Measurements from ENCODE around the gene ADCY3. TPM values are rescaled to one million over a fixed set of nuclear protein-coding genes. Genes with fewer than 3 reads are reported as not detected.

ADCY3 gene
- total and polyA plus RNA-seq, 10 of the 15 experiments (the other 5 are each of a cell fraction or from before 2014, with no cell fraction given) = 2.8 to 102 (median 50.4) TPM

DNA sequence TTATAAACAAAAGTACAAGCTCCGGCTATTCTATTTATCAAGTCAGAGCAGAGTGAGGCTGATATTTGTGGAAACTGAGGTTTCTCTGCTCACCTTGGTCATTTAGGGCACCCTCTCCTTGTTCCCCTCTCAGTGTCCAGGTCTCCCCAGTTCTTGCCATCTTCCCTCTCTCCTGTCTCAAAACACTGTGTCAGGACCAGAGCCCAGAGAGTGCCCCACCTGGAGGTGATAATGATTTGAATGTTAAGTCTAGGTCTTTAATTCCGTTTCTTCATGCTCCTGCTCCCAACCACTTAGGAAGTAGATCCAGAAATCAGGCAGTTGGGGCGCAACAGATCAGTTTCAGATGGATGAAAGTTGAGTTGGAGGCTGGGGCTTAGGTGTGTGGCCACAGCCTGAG is 9.2 kb upstream of the ADCY3 start (continued):
- TF ChIP-seq PAX5 (IDR thresholded peaks at IDR 0.05; ENCODE audit: borderline replicate concordance, low read depth, low read length) (no peak), CHD1 (IDR thresholded peaks at IDR 0.05; ENCODE audit: low read depth, low read length) (no peak)
- TF ChIP-seq, protein P1, sequence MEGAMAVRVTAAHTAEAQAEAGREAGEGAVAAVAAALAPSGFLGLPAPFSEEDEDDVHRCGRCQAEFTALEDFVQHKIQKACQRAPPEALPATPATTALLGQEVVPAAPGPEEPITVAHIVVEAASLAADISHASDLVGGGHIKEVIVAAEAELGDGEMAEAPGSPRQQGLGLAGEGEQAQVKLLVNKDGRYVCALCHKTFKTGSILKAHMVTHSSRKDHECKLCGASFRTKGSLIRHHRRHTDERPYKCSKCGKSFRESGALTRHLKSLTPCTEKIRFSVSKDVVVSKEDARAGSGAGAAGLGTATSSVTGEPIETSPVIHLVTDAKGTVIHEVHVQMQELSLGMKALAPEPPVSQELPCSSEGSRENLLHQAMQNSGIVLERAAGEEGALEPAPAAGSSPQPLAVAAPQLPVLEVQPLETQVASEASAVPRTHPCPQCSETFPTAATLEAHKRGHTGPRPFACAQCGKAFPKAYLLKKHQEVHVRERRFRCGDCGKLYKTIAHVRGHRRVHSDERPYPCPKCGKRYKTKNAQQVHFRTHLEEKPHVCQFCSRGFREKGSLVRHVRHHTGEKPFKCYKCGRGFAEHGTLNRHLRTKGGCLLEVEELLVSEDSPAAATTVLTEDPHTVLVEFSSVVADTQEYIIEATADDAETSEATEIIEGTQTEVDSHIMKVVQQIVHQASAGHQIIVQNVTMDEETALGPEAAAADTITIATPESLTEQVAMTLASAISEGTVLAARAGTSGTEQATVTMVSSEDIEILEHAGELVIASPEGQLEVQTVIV (IDR thresholded peaks at IDR 0.05; ENCODE audit: borderline replicate concordance, partially characterized antibody) = no peak
- TF ChIP-seq, protein P2, sequence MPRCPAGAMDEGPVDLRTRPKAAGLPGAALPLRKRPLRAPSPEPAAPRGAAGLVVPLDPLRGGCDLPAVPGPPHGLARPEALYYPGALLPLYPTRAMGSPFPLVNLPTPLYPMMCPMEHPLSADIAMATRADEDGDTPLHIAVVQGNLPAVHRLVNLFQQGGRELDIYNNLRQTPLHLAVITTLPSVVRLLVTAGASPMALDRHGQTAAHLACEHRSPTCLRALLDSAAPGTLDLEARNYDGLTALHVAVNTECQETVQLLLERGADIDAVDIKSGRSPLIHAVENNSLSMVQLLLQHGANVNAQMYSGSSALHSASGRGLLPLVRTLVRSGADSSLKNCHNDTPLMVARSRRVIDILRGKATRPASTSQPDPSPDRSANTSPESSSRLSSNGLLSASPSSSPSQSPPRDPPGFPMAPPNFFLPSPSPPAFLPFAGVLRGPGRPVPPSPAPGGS (IDR thresholded peaks at IDR 0.05; ENCODE audit: borderline replicate concordance, insufficient read depth, low read depth, low read length, poor library complexity, severe bottlenecking) = no peak

DNA sequence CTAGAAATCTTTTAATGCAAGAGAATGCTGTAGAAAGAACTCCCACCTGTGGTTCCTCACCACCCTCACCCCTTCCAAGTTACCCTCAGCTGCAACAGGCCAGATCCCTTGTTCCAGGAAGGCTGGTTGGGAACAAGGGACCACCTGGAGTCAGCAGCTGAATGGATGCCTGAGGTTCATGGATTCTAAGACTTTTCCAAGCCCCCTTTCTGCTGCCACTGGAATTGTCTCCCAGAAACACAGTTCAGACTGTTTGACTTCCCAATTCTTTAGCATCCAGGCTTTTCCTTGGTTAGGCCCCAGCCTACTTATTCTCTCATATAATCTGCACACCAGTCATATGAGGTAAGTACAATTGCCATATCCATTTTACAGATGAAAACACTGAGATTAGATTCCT is 8.0 kb upstream of the ADCY3 start:
- Histone ChIP-seq H3K9me3 (replicated peaks; ENCODE audit: control insufficient read depth, insufficient read depth, low read length) (no peaks in the 10 kb centered on the region), H3K4me3 (no peak overlapping the region), H3K4me1 (ENCODE audit: control insufficient read depth, insufficient read depth, low read length) (peaks cover 25% of the 10 kb centered on the region), H3K9ac (ENCODE audit: control insufficient read depth, insufficient read depth, low read length) (no peak overlapping the region), H3K79me2 (ENCODE audit: control insufficient read depth, insufficient read depth, low read length) (no peaks in the 10 kb centered on the region), H3K4me2 (ENCODE audit: control insufficient read depth, insufficient read depth) (no peak overlapping the region), H3K27me3 (replicated peaks in 1 of 2; ENCODE audit: control insufficient read depth in 2 of 2, insufficient read depth in 2 of 2, low read length in 1 of 2) (no peaks in the 10 kb centered on the region), H3K27ac (ENCODE audit: control insufficient read depth, insufficient read depth) (no peak overlapping the region), H2AFZ (ENCODE audit: control insufficient read depth, low read depth, low read length) (no peak overlapping the region), H4K20me1 (ENCODE audit: control insufficient read depth, insufficient read depth) (no peaks in the 10 kb centered on the region), H3K36me3 (ENCODE audit: control insufficient read depth in 2 of 2, insufficient read depth in 2 of 2, low read length in 1 of 2) (no peaks in the 10 kb centered on the region)
- SMC1A ChIA-PET (ENCODE audit: uncharacterized antibody, unreplicated experiment) = no interaction called here
- in situ Hi-C loops (cut with MboI) (no loop called here), intact Hi-C loops (cut with micrococcal nuclease; ENCODE audit: unreplicated experiment) (no loop called here)
- no TSS peak for BruUV-seq (replicated peaks)
- RAD21 ChIA-PET (ENCODE audit: unreplicated experiment) = no interaction called here
- DNase-seq (ENCODE audit: low read depth, low spot score) (no peak), FAIRE-seq (no peak), ATAC-seq (no peak)
- POLR2A ChIA-PET = no interaction called here
- CTCF ChIA-PET = no interaction called here
- no peak for TF ChIP-seq BRCA1 (IDR thresholded peaks at IDR 0.05; ENCODE audit: low read depth, low read length)
- no peak for TF ChIP-seq ZNF384 (IDR thresholded peaks at IDR 0.05; ENCODE audit: borderline replicate concordance, low read depth, low read length)
- TF ChIP-seq, protein P3, sequence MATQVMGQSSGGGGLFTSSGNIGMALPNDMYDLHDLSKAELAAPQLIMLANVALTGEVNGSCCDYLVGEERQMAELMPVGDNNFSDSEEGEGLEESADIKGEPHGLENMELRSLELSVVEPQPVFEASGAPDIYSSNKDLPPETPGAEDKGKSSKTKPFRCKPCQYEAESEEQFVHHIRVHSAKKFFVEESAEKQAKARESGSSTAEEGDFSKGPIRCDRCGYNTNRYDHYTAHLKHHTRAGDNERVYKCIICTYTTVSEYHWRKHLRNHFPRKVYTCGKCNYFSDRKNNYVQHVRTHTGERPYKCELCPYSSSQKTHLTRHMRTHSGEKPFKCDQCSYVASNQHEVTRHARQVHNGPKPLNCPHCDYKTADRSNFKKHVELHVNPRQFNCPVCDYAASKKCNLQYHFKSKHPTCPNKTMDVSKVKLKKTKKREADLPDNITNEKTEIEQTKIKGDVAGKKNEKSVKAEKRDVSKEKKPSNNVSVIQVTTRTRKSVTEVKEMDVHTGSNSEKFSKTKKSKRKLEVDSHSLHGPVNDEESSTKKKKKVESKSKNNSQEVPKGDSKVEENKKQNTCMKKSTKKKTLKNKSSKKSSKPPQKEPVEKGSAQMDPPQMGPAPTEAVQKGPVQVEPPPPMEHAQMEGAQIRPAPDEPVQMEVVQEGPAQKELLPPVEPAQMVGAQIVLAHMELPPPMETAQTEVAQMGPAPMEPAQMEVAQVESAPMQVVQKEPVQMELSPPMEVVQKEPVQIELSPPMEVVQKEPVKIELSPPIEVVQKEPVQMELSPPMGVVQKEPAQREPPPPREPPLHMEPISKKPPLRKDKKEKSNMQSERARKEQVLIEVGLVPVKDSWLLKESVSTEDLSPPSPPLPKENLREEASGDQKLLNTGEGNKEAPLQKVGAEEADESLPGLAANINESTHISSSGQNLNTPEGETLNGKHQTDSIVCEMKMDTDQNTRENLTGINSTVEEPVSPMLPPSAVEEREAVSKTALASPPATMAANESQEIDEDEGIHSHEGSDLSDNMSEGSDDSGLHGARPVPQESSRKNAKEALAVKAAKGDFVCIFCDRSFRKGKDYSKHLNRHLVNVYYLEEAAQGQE (IDR thresholded peaks at IDR 0.05; ENCODE audit: low read depth, low read length) = no peak
- TF ChIP-seq IKZF1 (conservative IDR thresholded peaks at IDR 0.05) = no peak
- no peak for TF ChIP-seq EED (IDR thresholded peaks at IDR 0.05; ENCODE audit: low read depth)
- TF ChIP-seq RCOR1 (conservative IDR thresholded peaks at IDR 0.05; ENCODE audit: low read depth, low read length) = no peak
- TF ChIP-seq, protein P4, sequence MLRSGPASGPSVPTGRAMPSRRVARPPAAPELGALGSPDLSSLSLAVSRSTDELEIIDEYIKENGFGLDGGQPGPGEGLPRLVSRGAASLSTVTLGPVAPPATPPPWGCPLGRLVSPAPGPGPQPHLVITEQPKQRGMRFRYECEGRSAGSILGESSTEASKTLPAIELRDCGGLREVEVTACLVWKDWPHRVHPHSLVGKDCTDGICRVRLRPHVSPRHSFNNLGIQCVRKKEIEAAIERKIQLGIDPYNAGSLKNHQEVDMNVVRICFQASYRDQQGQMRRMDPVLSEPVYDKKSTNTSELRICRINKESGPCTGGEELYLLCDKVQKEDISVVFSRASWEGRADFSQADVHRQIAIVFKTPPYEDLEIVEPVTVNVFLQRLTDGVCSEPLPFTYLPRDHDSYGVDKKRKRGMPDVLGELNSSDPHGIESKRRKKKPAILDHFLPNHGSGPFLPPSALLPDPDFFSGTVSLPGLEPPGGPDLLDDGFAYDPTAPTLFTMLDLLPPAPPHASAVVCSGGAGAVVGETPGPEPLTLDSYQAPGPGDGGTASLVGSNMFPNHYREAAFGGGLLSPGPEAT (IDR thresholded peaks at IDR 0.05; ENCODE audit: low read depth) = no peak
- no peak for TF ChIP-seq HDAC6 (IDR thresholded peaks at IDR 0.05; ENCODE audit: unreplicated experiment)
- TF ChIP-seq NBN (IDR thresholded peaks at IDR 0.05) = no peak
- TF ChIP-seq, protein P2 (IDR thresholded peaks at IDR 0.05; ENCODE audit: borderline replicate concordance, insufficient read depth, low read depth, low read length, poor library complexity, severe bottlenecking) = no peak
